Parathyroid adenoma (tissue), 2 donors: ENCODE data around the gene MAZ.
A peak's percentile ranks its signal among the peaks of the same experiment; 100 is the strongest.

Experiments used
- H2AFZ ChIP-seq: fragments of 300-600 bp; sonication (generic); one replicate; pipeline ENCODE4 v1.7.0; 2017; ENCODE audit warnings: antibody characterized with exemption, mild to moderate bottlenecking
- H3K27ac ChIP-seq: fragments of 300-600 bp; sonication (generic); one replicate; pipeline ENCODE4 v1.7.0; 2017
- H3K27me3 ChIP-seq: fragments of 300-600 bp; sonication (generic); one replicate; pipeline ENCODE4 v1.7.0; 2017; ENCODE audit warnings: low read length; ENCODE audit not compliant: control insufficient read depth, insufficient read depth
- H3K36me3 ChIP-seq: fragments of 300-600 bp; sonication (generic); one replicate; pipeline ENCODE4 v1.7.0; 2017; ENCODE audit warnings: low read length; ENCODE audit not compliant: control insufficient read depth, insufficient read depth
- H3K4me1 ChIP-seq: fragments of 300-600 bp; sonication (generic); one replicate; pipeline ENCODE4 v1.7.0; 2017; ENCODE audit warnings: control low read depth
- H3K4me2 ChIP-seq: fragments of 300-600 bp; sonication (generic); one replicate; pipeline ENCODE4 v1.7.0; 2017; ENCODE audit warnings: low read length
- H3K4me3 ChIP-seq: fragments of 300-600 bp; sonication (generic); one replicate; pipeline ENCODE4 v1.7.0; 2017; ENCODE audit warnings: low read depth, low read length
- H3K79me2 ChIP-seq: fragments of 300-600 bp; sonication (generic); one replicate; pipeline ENCODE4 v1.7.0; 2017; ENCODE audit warnings: control low read depth
- H3K9ac ChIP-seq: fragments of 300-600 bp; sonication (generic); one replicate; pipeline ENCODE4 v1.7.0; 2017; ENCODE audit warnings: mild to moderate bottlenecking
- H3K9me3 ChIP-seq: fragments of 300-600 bp; sonication (generic); one replicate; pipeline ENCODE4 v1.7.0; 2017; ENCODE audit warnings: low read length; ENCODE audit not compliant: control insufficient read depth
- TF ChIP-seq, protein P1 (sequence below): fragments of 300-600 bp; sonication (generic); IDR thresholded peaks from one replicate; pipeline ENCODE4 v1.7.0; 2017; ENCODE audit warnings: antibody characterized with exemption, mild to moderate bottlenecking
- donor health status: primary hyperparathyroidism.

The MAZ gene

GRCh38 chr16:29811896-29812665 is 5.8 kb downstream of the MAZ start, which contains the start of gene PRRT2:
PRRT2 (plus strand) TSS chr16:29812193; CDS start chr16:29813055, 862 bp downstream.
- Histone ChIP-seq H3K79me2 (peaks cover 9% of the 10 kb centered on the region), H3K36me3 (no peaks in the 10 kb centered on the region), H3K9me3 (no peaks in the 10 kb centered on the region), H3K4me1 (peaks cover 27% of the 10 kb centered on the region), H2AFZ (peak within 1 kb of the TSS; percentile 86), H3K27me3 (no peaks in the 10 kb centered on the region), H3K27ac (peak within 1 kb of the TSS; percentile 95), H3K4me3 (peak within 1 kb of the TSS; percentile 53), H3K4me2 (peak within 1 kb of the TSS; percentile 89), H3K9ac (peak within 1 kb of the TSS; percentile 57)
- TF ChIP-seq, protein P1, sequence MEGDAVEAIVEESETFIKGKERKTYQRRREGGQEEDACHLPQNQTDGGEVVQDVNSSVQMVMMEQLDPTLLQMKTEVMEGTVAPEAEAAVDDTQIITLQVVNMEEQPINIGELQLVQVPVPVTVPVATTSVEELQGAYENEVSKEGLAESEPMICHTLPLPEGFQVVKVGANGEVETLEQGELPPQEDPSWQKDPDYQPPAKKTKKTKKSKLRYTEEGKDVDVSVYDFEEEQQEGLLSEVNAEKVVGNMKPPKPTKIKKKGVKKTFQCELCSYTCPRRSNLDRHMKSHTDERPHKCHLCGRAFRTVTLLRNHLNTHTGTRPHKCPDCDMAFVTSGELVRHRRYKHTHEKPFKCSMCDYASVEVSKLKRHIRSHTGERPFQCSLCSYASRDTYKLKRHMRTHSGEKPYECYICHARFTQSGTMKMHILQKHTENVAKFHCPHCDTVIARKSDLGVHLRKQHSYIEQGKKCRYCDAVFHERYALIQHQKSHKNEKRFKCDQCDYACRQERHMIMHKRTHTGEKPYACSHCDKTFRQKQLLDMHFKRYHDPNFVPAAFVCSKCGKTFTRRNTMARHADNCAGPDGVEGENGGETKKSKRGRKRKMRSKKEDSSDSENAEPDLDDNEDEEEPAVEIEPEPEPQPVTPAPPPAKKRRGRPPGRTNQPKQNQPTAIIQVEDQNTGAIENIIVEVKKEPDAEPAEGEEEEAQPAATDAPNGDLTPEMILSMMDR = no peak

DNA sequence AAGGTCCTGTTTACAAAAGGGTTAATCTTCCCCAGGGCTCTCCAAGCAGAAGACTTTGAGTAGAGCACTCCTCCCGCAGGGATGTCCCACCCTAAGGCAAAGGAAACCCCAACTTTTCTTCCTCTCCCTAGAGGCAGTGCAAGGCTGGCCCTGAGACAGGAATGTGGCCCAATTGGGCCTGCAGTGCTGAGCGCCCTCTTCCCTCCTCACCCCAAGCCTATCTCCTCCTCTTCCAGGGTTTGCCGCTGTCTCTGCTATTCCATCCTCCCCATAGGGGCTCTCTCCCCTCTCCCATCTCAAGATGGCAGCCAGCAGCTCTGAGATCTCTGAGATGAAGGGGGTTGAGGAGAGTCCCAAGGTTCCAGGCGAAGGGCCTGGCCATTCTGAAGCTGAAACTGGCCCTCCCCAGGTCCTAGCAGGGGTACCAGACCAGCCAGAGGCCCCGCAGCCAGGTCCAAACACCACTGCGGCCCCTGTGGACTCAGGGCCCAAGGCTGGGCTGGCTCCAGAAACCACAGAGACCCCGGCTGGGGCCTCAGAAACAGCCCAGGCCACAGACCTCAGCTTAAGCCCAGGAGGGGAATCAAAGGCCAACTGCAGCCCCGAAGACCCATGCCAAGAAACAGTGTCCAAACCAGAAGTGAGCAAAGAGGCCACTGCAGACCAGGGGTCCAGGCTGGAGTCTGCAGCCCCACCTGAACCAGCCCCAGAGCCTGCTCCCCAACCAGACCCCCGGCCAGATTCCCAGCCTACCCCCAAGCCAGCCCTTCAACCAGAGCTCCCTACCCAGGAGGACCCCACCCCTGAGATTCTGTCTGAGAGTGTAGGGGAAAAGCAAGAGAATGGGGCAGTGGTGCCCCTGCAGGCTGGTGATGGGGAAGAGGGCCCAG is 6.7 kb downstream of the MAZ start:
- Histone ChIP-seq H3K9ac (peak overlapping the region; percentile 57), H3K4me1 (peaks cover 27% of the 10 kb centered on the region), H3K27me3 (no peaks in the 10 kb centered on the region), H3K79me2 (peaks cover 10% of the 10 kb centered on the region), H3K27ac (peak overlapping the region; percentile 95), H2AFZ (peak overlapping the region; percentile 86), H3K36me3 (no peaks in the 10 kb centered on the region), H3K9me3 (no peaks in the 10 kb centered on the region), H3K4me2 (peak overlapping the region; percentile 89), H3K4me3 (peak overlapping the region; percentile 53)
- TF ChIP-seq, protein P1 = no peak

DNA sequence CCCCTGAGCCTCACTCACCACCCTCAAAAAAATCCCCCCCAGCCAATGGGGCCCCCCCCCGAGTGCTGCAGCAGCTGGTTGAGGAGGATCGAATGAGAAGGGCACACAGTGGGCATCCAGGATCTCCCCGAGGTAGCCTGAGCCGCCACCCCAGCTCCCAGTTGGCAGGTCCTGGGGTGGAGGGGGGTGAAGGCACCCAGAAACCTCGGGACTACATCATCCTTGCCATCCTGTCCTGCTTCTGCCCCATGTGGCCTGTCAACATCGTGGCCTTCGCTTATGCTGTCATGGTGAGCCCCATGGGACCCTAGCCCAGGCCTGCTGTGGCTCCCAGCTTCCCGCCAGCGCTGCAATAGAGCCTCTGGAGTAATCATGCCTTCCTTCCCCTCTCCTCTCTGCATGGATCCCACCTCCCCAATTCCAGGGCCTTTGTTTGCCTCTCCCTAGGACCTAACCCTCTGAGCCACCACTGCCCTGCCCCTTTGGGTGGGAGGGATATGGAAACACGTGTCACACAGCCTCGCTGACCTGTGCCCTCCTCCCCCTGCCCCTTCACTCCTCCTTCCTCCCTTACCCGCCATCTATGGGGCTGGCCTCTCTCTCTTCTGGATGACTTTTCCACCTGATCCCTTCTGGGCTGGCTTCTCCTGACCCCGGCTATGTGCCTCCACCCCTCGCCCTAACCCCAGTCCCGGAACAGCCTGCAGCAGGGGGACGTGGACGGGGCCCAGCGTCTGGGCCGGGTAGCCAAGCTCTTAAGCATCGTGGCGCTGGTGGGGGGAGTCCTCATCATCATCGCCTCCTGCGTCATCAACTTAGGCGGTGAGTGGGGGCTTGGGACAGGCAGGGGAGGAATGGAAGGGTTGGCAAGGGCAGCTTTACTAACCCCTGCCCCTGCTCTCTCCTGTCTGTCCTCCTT is 7.6 kb downstream of the MAZ start:
- Histone ChIP-seq H3K27ac (peak overlapping the region; percentile 95), H3K4me1 (peaks cover 21% of the 10 kb centered on the region), H3K9ac (no peak overlapping the region), H2AFZ (no peak overlapping the region), H3K9me3 (no peaks in the 10 kb centered on the region), H3K27me3 (no peaks in the 10 kb centered on the region), H3K4me2 (no peak overlapping the region), H3K36me3 (no peaks in the 10 kb centered on the region), H3K79me2 (peaks cover 12% of the 10 kb centered on the region), H3K4me3 (no peak overlapping the region)
- TF ChIP-seq, protein P1 = no peak

DNA sequence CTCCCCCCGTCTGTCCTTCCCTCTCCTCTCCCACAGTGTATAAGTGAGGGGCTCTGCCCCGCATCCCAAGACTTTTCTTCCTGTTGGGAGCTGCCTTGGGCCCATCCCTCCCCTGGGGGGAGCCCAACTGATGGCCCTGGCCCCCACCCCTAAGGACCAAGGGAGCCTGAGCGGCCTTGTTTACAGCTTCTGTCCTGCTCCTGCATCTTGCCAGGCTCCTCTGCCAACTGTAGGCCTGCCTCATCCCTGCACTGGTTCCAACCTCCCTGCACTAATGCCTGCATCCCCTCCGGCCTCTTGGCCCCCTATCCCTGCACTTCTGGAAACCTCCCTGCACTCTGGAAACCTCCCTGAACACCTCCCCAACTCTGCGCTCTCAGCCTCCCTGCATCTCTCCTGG is 8.3 kb downstream of the MAZ start:
- Histone ChIP-seq H3K27me3 (no peaks in the 10 kb centered on the region), H3K9me3 (no peaks in the 10 kb centered on the region), H3K27ac (no peak overlapping the region), H3K79me2 (peaks cover 17% of the 10 kb centered on the region), H3K36me3 (no peaks in the 10 kb centered on the region), H2AFZ (no peak overlapping the region), H3K4me2 (peak overlapping the region; percentile 80), H3K9ac (no peak overlapping the region), H3K4me3 (peak overlapping the region; percentile 46), H3K4me1 (peaks cover 21% of the 10 kb centered on the region)
- TF ChIP-seq, protein P1 = no peak
